HCT116 (cell line): ENCODE results near the gene MSMP. TPM values are rescaled to one million over a fixed set of nuclear protein-coding genes. Genes with fewer than 3 reads are reported as not detected.

ENCODE experiments used
- CBX3 ChIP-seq: IDR thresholded peaks from 2 replicates; pipeline ENCODE4 v1.6.1; 2012; ENCODE audit warnings: low read depth
- CEBPB ChIP-seq: IDR thresholded peaks from 2 replicates; pipeline ENCODE4 v1.6.1; 2012; ENCODE audit warnings: low read depth
- CTCF ChIP-seq, 3 experiments: fragments of 200-600 bp in 1 of 3; sonication (generic) in 1 of 3; IDR thresholded peaks in 2 of 3; conservative IDR thresholded peaks in 1 of 3; 2 replicates each; pipeline ENCODE4 v1.5.1; 2012 to 2017; ENCODE audit warnings: low read depth in 2 of 3, low read length in 2 of 3, antibody characterized with exemption in 1 of 3, borderline replicate concordance in 1 of 3, control low read depth in 1 of 3, mild to moderate bottlenecking in 1 of 3, mixed read lengths in 1 of 3, mixed run types in 1 of 3, moderate library complexity in 1 of 3; ENCODE audit not compliant: insufficient read depth in 1 of 3
- ELF1 ChIP-seq: IDR thresholded peaks from 2 replicates; pipeline ENCODE4 v1.6.1; 2012; ENCODE audit warnings: low read depth, borderline replicate concordance
- EZH2 ChIP-seq: fragments of 200-600 bp; sonication (generic); IDR thresholded peaks from 2 replicates; pipeline ENCODE4 v1.6.1; 2017; ENCODE audit warnings: antibody characterized with exemption, mixed run types
- EZH2phosphoT487 ChIP-seq: fragments of 200-600 bp; IDR thresholded peaks from 2 replicates; pipeline ENCODE4 v1.6.1; 2018; ENCODE audit warnings: antibody characterized with exemption, borderline replicate concordance
- FOSL1 ChIP-seq: IDR thresholded peaks from 2 replicates; pipeline ENCODE4 v1.6.1; 2012; ENCODE audit warnings: low read depth
- POLR2AphosphoS5 ChIP-seq: IDR thresholded peaks from 2 replicates; pipeline ENCODE4 v1.6.1; 2011; ENCODE audit warnings: mild to moderate bottlenecking, low read depth, low read length, moderate library complexity
- REST ChIP-seq: IDR thresholded peaks from 2 replicates; pipeline ENCODE4 v1.6.1; 2012; ENCODE audit warnings: low read depth
- SP1 ChIP-seq: IDR thresholded peaks from 2 replicates; pipeline ENCODE4 v1.6.1; 2012; ENCODE audit warnings: low read depth
- TCF7L2 ChIP-seq: IDR thresholded peaks from 2 replicates; pipeline ENCODE4 v1.7.0; 2011; ENCODE audit warnings: borderline replicate concordance, inconsistent platforms; ENCODE audit not compliant: insufficient read depth, insufficient read length; ENCODE audit errors: extremely low read depth
- total RNA-seq: library from RNA; stranded (reverse); gene quantifications from one replicate; pipeline ENCODE4 v1.2.1, GENCODE V29; 2021; ENCODE audit not compliant: unreplicated experiment

The MSMP gene
- total RNA-seq, 1 experiment from 2014 or later = 1.2 TPM

- TF ChIP-seq REST (no peak), EZH2 (no peak), ELF1 (no peak), TCF7L2 (no peak), CTCF (IDR thresholded peaks at IDR 0.05 in 2 of 3, conservative IDR thresholded peaks at IDR 0.05 in 1 of 3; ENCODE audit: borderline replicate concordance in 1 of 3, insufficient read depth in 1 of 3, low read depth in 2 of 3, low read length in 2 of 3) (no peak), CEBPB (no peak), CBX3 (no peak), POLR2AphosphoS5 (no peak), FOSL1 (no peak), EZH2phosphoT487 (no peak), SP1 (no peak)
Measured at GRCh38 chr9:35797311-35798109, 43.4 kb upstream of the MSMP start (continued).
